Progenitor cell of endocrine pancreas (in vitro differentiated cells): ENCODE data around the gene TSHZ1. TPM values are rescaled to one million over a fixed set of nuclear protein-coding genes. Genes with fewer than 3 reads are reported as not detected.

Experiments used
- DNase-seq: peaks from one replicate; pipeline ENCODE4 v3.0.0; 2021; ENCODE audit warnings: low spot score; ENCODE audit not compliant: unreplicated experiment
- H3K27ac Mint-ChIP-seq: 2 replicates; pipeline ENCODE4 v1.8.0; 2021; ENCODE audit warnings: mild to moderate bottlenecking, moderate library complexity, mixed read lengths
- H3K27me3 Mint-ChIP-seq: 2 replicates; pipeline ENCODE4 v1.8.0; 2021; ENCODE audit warnings: mixed read lengths
- H3K36me3 Mint-ChIP-seq: 2 replicates; pipeline ENCODE4 v1.8.0; 2022; ENCODE audit warnings: mixed read lengths; ENCODE audit not compliant: insufficient read depth
- H3K4me1 Mint-ChIP-seq: 2 replicates; pipeline ENCODE4 v1.8.0; 2021; ENCODE audit warnings: low read depth, mixed read lengths
- H3K4me3 Mint-ChIP-seq: 2 replicates; pipeline ENCODE4 v1.8.0; 2021; ENCODE audit warnings: low read depth, mild to moderate bottlenecking, moderate library complexity, mixed read lengths
- H3K9me3 Mint-ChIP-seq: 2 replicates; pipeline ENCODE4 v1.8.0; 2021; ENCODE audit warnings: low read depth, mixed read lengths
- CTCF ChIP-seq: fragments of 200-600 bp; sonication (generic); IDR thresholded peaks from one replicate; pipeline ENCODE4 v1.5.0; 2021; ENCODE audit warnings: antibody characterized with exemption, mild to moderate bottlenecking; ENCODE audit not compliant: unreplicated experiment
- total RNA-seq: library from RNA; stranded (reverse); gene quantifications from 2 replicates; pipeline ENCODE4 v1.2.1, GENCODE V29; 2021

Gene TSHZ1
- total RNA-seq, 1 donor from 2014 or later, result 17.1 TPM

GRCh38 chr18:75249672-75250470, 39.3 kb downstream of the TSHZ1 start:
- Mint-ChIP-seq H3K4me3 (no peak overlapping the region), H3K27me3 (no peaks in the 10 kb centered on the region), H3K27ac (no peak overlapping the region), H3K36me3 (no peaks in the 10 kb centered on the region), H3K9me3 (no peaks in the 10 kb centered on the region), H3K4me1 (peaks cover 44% of the 10 kb centered on the region)
- DNase-seq, result no peak
- no peak for TF ChIP-seq CTCF

GRCh38 chr18:75250471-75250821, 39.8 kb downstream of the TSHZ1 start:
- Mint-ChIP-seq H3K27ac (no peak overlapping the region), H3K36me3 (no peaks in the 10 kb centered on the region), H3K27me3 (no peaks in the 10 kb centered on the region), H3K4me3 (no peak overlapping the region), H3K4me1 (peaks cover 44% of the 10 kb centered on the region), H3K9me3 (no peaks in the 10 kb centered on the region)
- no peak for TF ChIP-seq CTCF
- DNase-seq, result no peak

- TF ChIP-seq CTCF, result no peak
- Mint-ChIP-seq H3K9me3 (no peaks in the 10 kb centered on the region), H3K36me3 (no peaks in the 10 kb centered on the region), H3K4me3 (no peak overlapping the region), H3K27me3 (no peaks in the 10 kb centered on the region), H3K27ac (no peak overlapping the region), H3K4me1 (peaks cover 36% of the 10 kb centered on the region)
- DNase-seq, result no peak
Observed at GRCh38 chr18:75251466-75251865, 40.9 kb downstream of the TSHZ1 start.

- no peak for DNase-seq
- Mint-ChIP-seq H3K4me3 (no peak overlapping the region), H3K4me1 (peaks cover 33% of the 10 kb centered on the region), H3K27ac (no peak overlapping the region), H3K9me3 (no peaks in the 10 kb centered on the region), H3K36me3 (no peaks in the 10 kb centered on the region), H3K27me3 (no peaks in the 10 kb centered on the region)
- TF ChIP-seq CTCF, result no peak
Observed at GRCh38 chr18:75252136-75252535, 41.5 kb downstream of the TSHZ1 start.

- peaks cover 26% of the 10 kb centered on the region for H3K4me1 Mint-ChIP-seq
- no peak for DNase-seq
- no peaks in the 10 kb centered on the region for H3K9me3 Mint-ChIP-seq
- no peak for TF ChIP-seq CTCF
- H3K27me3 Mint-ChIP-seq, result no peaks in the 10 kb centered on the region
- no peak overlapping the region for H3K27ac Mint-ChIP-seq
- H3K4me3 Mint-ChIP-seq, result no peak overlapping the region
- H3K36me3 Mint-ChIP-seq, result no peaks in the 10 kb centered on the region
Observed at GRCh38 chr18:75253043-75253442, 42.4 kb downstream of the TSHZ1 start.
